H1 (cell line): Measurements from ENCODE around the gene FHAD1. TPM values are rescaled to one million over a fixed set of nuclear protein-coding genes. Genes with fewer than 3 reads are reported as not detected.

Experiments
- CTCF ChIA-PET: fragments of 300-600 bp; sonication (Branson Sonifier 250); formaldehyde crosslinking; loops from one replicate; lab custom pipeline; 2021; ENCODE audit not compliant: partially characterized antibody; lab: Charles Lee
- POLR2A ChIA-PET: fragments of 300-600 bp; sonication (Branson Sonifier 250); formaldehyde crosslinking; loops from one replicate; lab custom pipeline; 2021; ENCODE audit warnings: inconsistent platforms; ENCODE audit not compliant: partially characterized antibody; lab: Charles Lee
- DNase-seq, 2 experiments: peaks; one replicate each; pipeline versions ENCODE4 v3.0.0 to v3.0.0-alpha.2; 2010 to 2022; ENCODE audit warnings: low spot score in 2 of 2, low read depth in 1 of 2, mixed read lengths in 1 of 2
- FAIRE-seq: peaks from 2 replicates; lab custom pipeline; 2011; peaks lifted over from hg19 to GRCh38; lab: Jason Lieb, UNC
- H2AFZ ChIP-seq: 2 replicates; pipeline ENCODE4 v1.8.1; 2012; ENCODE audit warnings: low read length, inconsistent platforms
- H2AK5ac ChIP-seq: 2 replicates; pipeline ENCODE4 v1.6.1; 2013; ENCODE audit warnings: low read depth, low read length
- H2BK120ac ChIP-seq: replicated peaks from 2 replicates; pipeline ENCODE3; 2013; ENCODE audit warnings: low read depth, low read length, inconsistent platforms
- H2BK12ac ChIP-seq: 2 replicates; pipeline ENCODE4 v1.6.1; 2013; ENCODE audit warnings: low read depth, low read length
- H2BK15ac ChIP-seq: 2 replicates; pipeline ENCODE4 v1.6.1; 2013; ENCODE audit warnings: low read length
- H2BK20ac ChIP-seq: 2 replicates; pipeline ENCODE4 v1.6.1; 2013; ENCODE audit warnings: low read length
- H2BK5ac ChIP-seq: 2 replicates; pipeline ENCODE4 v1.6.1; 2013; ENCODE audit warnings: low read depth, low read length
- H3K14ac ChIP-seq: 2 replicates; pipeline ENCODE4 v1.6.1; 2013; ENCODE audit warnings: inconsistent platforms; ENCODE audit not compliant: insufficient read length
- H3K18ac ChIP-seq: 2 replicates; pipeline ENCODE4 v1.6.1; 2013; ENCODE audit warnings: low read length; ENCODE audit errors: extremely low read depth
- H3K23ac ChIP-seq: 2 replicates; pipeline ENCODE4 v1.6.1; 2013; ENCODE audit warnings: inconsistent platforms; ENCODE audit not compliant: insufficient read length
- H3K23me2 ChIP-seq: 2 replicates; pipeline ENCODE4 v1.6.1; 2013; ENCODE audit warnings: low read depth, low read length
- H3K27ac ChIP-seq: 2 replicates; pipeline ENCODE4 v1.6.1; 2011; ENCODE audit warnings: low read depth, low read length, inconsistent platforms
- H3K27me3 ChIP-seq, 4 experiments: replicated peaks in 1 of 4; 1 replicate in 1 of 4; 2 replicates in 3 of 4; pipeline versions ENCODE4 v1.6.1 to v1.8.1; 2011 to 2013; ENCODE audit warnings: low read length in 3 of 4, mild to moderate bottlenecking in 3 of 4, inconsistent platforms in 2 of 4, mixed read lengths in 2 of 4, moderate library complexity in 1 of 4; ENCODE audit not compliant: control insufficient read depth in 3 of 4, insufficient read depth in 3 of 4; ENCODE audit errors: extremely low read depth in 1 of 4
- H3K36me3 ChIP-seq, 4 experiments: 2 replicates each; pipeline versions ENCODE4 v1.6.1 to v1.8.1; 2011 to 2013; ENCODE audit warnings: mild to moderate bottlenecking in 4 of 4, low read length in 3 of 4, moderate library complexity in 2 of 4, control low read depth in 1 of 4, inconsistent platforms in 1 of 4; ENCODE audit not compliant: insufficient read depth in 4 of 4, control insufficient read depth in 2 of 4
- H3K4ac ChIP-seq: replicated peaks from 2 replicates; pipeline ENCODE3; 2013; ENCODE audit warnings: low read length, low read depth, mixed read lengths, inconsistent platforms; ENCODE audit not compliant: insufficient read length
- H3K4me1 ChIP-seq, 4 experiments: replicated peaks in 1 of 4; 1 replicate in 1 of 4; 2 replicates in 3 of 4; pipeline versions ENCODE4 v1.6.1 to v1.8.1; 2011 to 2013; ENCODE audit warnings: low read length in 3 of 4, inconsistent platforms in 2 of 4, mixed read lengths in 1 of 4; ENCODE audit not compliant: insufficient read depth in 4 of 4, control insufficient read depth in 3 of 4
- H3K4me2 ChIP-seq, 2 experiments: 2 replicates each; pipeline versions ENCODE4 v1.6.1 to v1.8.1; 2011 to 2013; ENCODE audit warnings: low read depth in 2 of 2, low read length in 2 of 2, control low read depth in 1 of 2, inconsistent platforms in 1 of 2, mild to moderate bottlenecking in 1 of 2; ENCODE audit not compliant: insufficient read depth in 1 of 2
- H3K4me3 ChIP-seq, 4 experiments: fragments of 200-600, 300-600 bp in 1 of 4; sonication (generic), shearing (Covaris generic), sonication (Bioruptor Twin) in 1 of 4; 2 replicates each; pipeline versions ENCODE4 v1.5.1 to v1.8.1; 2011 to 2016; ENCODE audit warnings: low read length in 4 of 4, low read depth in 3 of 4, control low read depth in 2 of 4, inconsistent platforms in 2 of 4, mild to moderate bottlenecking in 2 of 4, mixed read lengths in 1 of 4, moderate library complexity in 1 of 4; ENCODE audit not compliant: insufficient read depth in 2 of 4; ENCODE audit errors: extremely low read depth in 1 of 4
- H3K56ac ChIP-seq: replicated peaks from 2 replicates; pipeline ENCODE3; 2013; ENCODE audit warnings: low read depth, mild to moderate bottlenecking, mixed read lengths, low read length, inconsistent platforms; ENCODE audit not compliant: insufficient read length
- H3K79me1 ChIP-seq: 2 replicates; pipeline ENCODE4 v1.6.1; 2013; ENCODE audit warnings: low read depth, low read length, control low read depth
- H3K79me2 ChIP-seq, 2 experiments: 2 replicates each; pipeline versions ENCODE4 v1.6.1 to v1.8.1; 2012 to 2013; ENCODE audit warnings: low read length in 2 of 2, mild to moderate bottlenecking in 2 of 2, inconsistent platforms in 1 of 2; ENCODE audit not compliant: insufficient read depth in 2 of 2, control insufficient read depth in 1 of 2
- H3K9ac ChIP-seq, 4 experiments: replicated peaks in 1 of 4; 1 replicate in 1 of 4; 2 replicates in 3 of 4; pipeline versions ENCODE4 v1.6.1 to v1.8.1; 2011 to 2013; ENCODE audit warnings: low read depth in 3 of 4, low read length in 3 of 4, control low read depth in 2 of 4, mild to moderate bottlenecking in 2 of 4, moderate library complexity in 2 of 4, inconsistent platforms in 1 of 4; ENCODE audit errors: extremely low read depth in 1 of 4
- H3K9me3 ChIP-seq, 2 experiments: 2 replicates each; pipeline versions ENCODE4 v1.6.1 to v1.8.1; 2012 to 2013; ENCODE audit warnings: mild to moderate bottlenecking in 2 of 2, moderate library complexity in 2 of 2, control low read depth in 1 of 2, inconsistent platforms in 1 of 2, low read depth in 1 of 2, low read length in 1 of 2, mixed read lengths in 1 of 2; ENCODE audit not compliant: insufficient read depth in 2 of 2
- H4K20me1 ChIP-seq, 2 experiments: replicated peaks in 1 of 2; 2 replicates each; pipeline versions ENCODE3 to v1.8.1; 2011 to 2013; ENCODE audit warnings: inconsistent platforms in 2 of 2, low read length in 2 of 2, mild to moderate bottlenecking in 1 of 2; ENCODE audit not compliant: insufficient read depth in 2 of 2, control insufficient read depth in 1 of 2
- H4K5ac ChIP-seq: 2 replicates; pipeline ENCODE4 v1.6.1; 2013; ENCODE audit warnings: low read length, low read depth, mixed read lengths, inconsistent platforms; ENCODE audit not compliant: insufficient read length
- H4K8ac ChIP-seq: 2 replicates; pipeline ENCODE4 v1.8.0; 2013; ENCODE audit warnings: mild to moderate bottlenecking, moderate library complexity, low read length, inconsistent platforms; ENCODE audit not compliant: insufficient read depth; ENCODE audit errors: extremely low read depth
- H4K91ac ChIP-seq: replicated peaks from 2 replicates; pipeline ENCODE3; 2013; ENCODE audit warnings: low read length, mixed read lengths, inconsistent platforms; ENCODE audit not compliant: insufficient read length
- ASH2L ChIP-seq: fragments of 200-600, 300-600 bp; sonication (generic); IDR thresholded peaks from one replicate; pipeline ENCODE4 v1.7.1; 2017; ENCODE audit warnings: low read length
- BCL11A ChIP-seq, 2 experiments: IDR thresholded peaks; one replicate each; pipeline ENCODE4 v1.6.1; 2011; ENCODE audit warnings: low read depth in 2 of 2, low read length in 2 of 2, mild to moderate bottlenecking in 2 of 2
- CHD2 ChIP-seq: IDR thresholded peaks from 2 replicates; pipeline ENCODE4 v1.6.1; 2012; ENCODE audit warnings: low read length, improper control_type of control experiment
- CREB1 ChIP-seq: IDR thresholded peaks from 2 replicates; pipeline ENCODE4 v1.6.1; 2012; ENCODE audit warnings: inconsistent platforms
- CTBP2 ChIP-seq: IDR thresholded peaks from 2 replicates; pipeline ENCODE4 v1.7.0; 2011; ENCODE audit warnings: borderline replicate concordance, mild to moderate bottlenecking, moderate library complexity, mixed read lengths, low read length; ENCODE audit not compliant: insufficient read depth, insufficient read length
- NANOG ChIP-seq: IDR thresholded peaks from 2 replicates; pipeline ENCODE4 v1.6.1; 2011; ENCODE audit warnings: low read length, low read depth, mild to moderate bottlenecking, inconsistent platforms; ENCODE audit not compliant: insufficient read depth, poor library complexity, severe bottlenecking
- NRF1 ChIP-seq: IDR thresholded peaks from 2 replicates; pipeline ENCODE4 v1.6.1; 2011; ENCODE audit warnings: mild to moderate bottlenecking, low read depth, low read length, improper control_type of control experiment
- RAD21 ChIP-seq, 2 experiments: IDR thresholded peaks in 1 of 2; conservative IDR thresholded peaks in 1 of 2; 2 replicates each; pipeline ENCODE4 v1.6.1; 2011; ENCODE audit warnings: low read depth in 2 of 2, low read length in 2 of 2, improper control_type of control experiment in 1 of 2, inconsistent platforms in 1 of 2, mild to moderate bottlenecking in 1 of 2, moderate library complexity in 1 of 2
- RXRA ChIP-seq: IDR thresholded peaks from 2 replicates; pipeline ENCODE4 v1.6.1; 2011; ENCODE audit warnings: low read depth, mild to moderate bottlenecking, low read length, moderate library complexity; ENCODE audit not compliant: insufficient read depth
- SIRT6 ChIP-seq: IDR thresholded peaks from one replicate; pipeline ENCODE4 v1.7.1; 2012; ENCODE audit warnings: low read length, inconsistent platforms
- SP2 ChIP-seq: IDR thresholded peaks from 2 replicates; pipeline ENCODE4 v1.6.1; 2012; ENCODE audit warnings: mild to moderate bottlenecking, low read length, inconsistent platforms
- TAF1 ChIP-seq: IDR thresholded peaks from 2 replicates; pipeline ENCODE4 v1.6.1; 2011; ENCODE audit warnings: mild to moderate bottlenecking, low read depth, low read length
- TBP ChIP-seq: IDR thresholded peaks from 2 replicates; pipeline ENCODE4 v1.6.1; 2011; ENCODE audit warnings: low read depth, low read length, improper control_type of control experiment
- USF2 ChIP-seq: IDR thresholded peaks from 2 replicates; pipeline ENCODE4 v1.6.1; 2011; ENCODE audit warnings: low read length, improper control_type of control experiment
- YY1 ChIP-seq: IDR thresholded peaks from 2 replicates; pipeline ENCODE4 v1.6.1; 2011; ENCODE audit warnings: low read depth, mild to moderate bottlenecking, low read length
- WGBS, 2 experiments: shearing (Covaris generic) in 1 of 2; methylation state at CpG; one replicate each; pipeline versions ENCODE4 v1.1.6 to v1.1.7; 2013 to 2015; ENCODE audit warnings: low lambda C conversion rate in 2 of 2, mixed read lengths in 2 of 2, inconsistent platforms in 1 of 2, low coverage in 1 of 2, missing lambda C conversion rate in 1 of 2; ENCODE audit not compliant: insufficient replicate concordance in 2 of 2, insufficient coverage in 1 of 2, insufficient read length in 1 of 2; ENCODE audit errors: extremely low coverage in 1 of 2, missing lambda C conversion rate in 1 of 2; 5-methylcytosine and 5-hydroxymethylcytosine counted together
- polyA plus RNA-seq, 7 experiments: library from polyadenylated mRNA; depleted of rRNA in 3 of 7; stranded (reverse) in 5 of 7; unstranded in 2 of 7; fragments of >200 nt in 5 of 7; fragments of 200-250 nt in 2 of 7; gene quantifications; 1 replicate in 5 of 7; 2 replicates in 1 of 7; 4 replicates in 1 of 7; pipeline versions ENCODE4 v1.2.1 to v1.2.3, GENCODE V29; 2011 to 2013; ENCODE audit warnings: missing spikeins in 2 of 7, mixed read lengths in 2 of 7
- total RNA-seq: library from RNA; stranded (reverse); fragmentation: NEBNext Ultra II Directional; extraction: Animal tissue kit (Norgen Biotek cat#: 25700); gene quantifications from 2 replicates; pipeline ENCODE4 v1.2.1, GENCODE V29; 2021

The FHAD1 gene
- total and polyA plus RNA-seq, 2 of the 8 experiments (the other 6 are each of a cell fraction or from before 2014, with no cell fraction given), result 0.39 to 0.69 TPM

- Histone ChIP-seq H4K20me1 (no peaks in the 10 kb centered on the region), H2AFZ (no peak overlapping the region), H3K23me2 (no peaks in the 10 kb centered on the region), H3K27ac (no peak overlapping the region), H3K4me1 (no peaks in the 10 kb centered on the region), H3K23ac (no peak overlapping the region), H3K56ac (no peak overlapping the region), H3K27me3 (no peaks in the 10 kb centered on the region; a peak in 1 of 7 replicates), H4K91ac (no peak overlapping the region), H4K8ac (no peak overlapping the region), H3K9ac (no peak overlapping the region), H4K5ac (no peak overlapping the region), H3K4ac (no peak overlapping the region), H2BK15ac (no peak overlapping the region), H3K9me3 (no peaks in the 10 kb centered on the region), H2BK12ac (no peak overlapping the region), H3K4me2 (no peak overlapping the region), H3K14ac (no peak overlapping the region), H2AK5ac (no peak overlapping the region), H3K79me2 (no peaks in the 10 kb centered on the region), H2BK20ac (no peak overlapping the region), H3K18ac (no peak overlapping the region), H3K36me3 (no peaks in the 10 kb centered on the region), H3K4me3 (no peak overlapping the region), H2BK5ac (no peak overlapping the region), H2BK120ac (no peak overlapping the region), H3K79me1 (no peaks in the 10 kb centered on the region)
- 92% methylated on average over 14 of the region's 14 CpGs; no CpG with 5 or more reads in 1 of the 2 experiments for WGBS, 2 experiments
- ChIA-PET CTCF (interaction anchor here (0.6 to 5.0 kb wide), 2 partner anchors 37 to 141 kb away, joined by 3 to 20 read pairs; no protein-coding TSS in a partner anchor), POLR2A (no interaction called here)
- FAIRE-seq, result no peak
- no peak for DNase-seq
- TF ChIP-seq CTBP2 (no peak), USF2 (no peak), SIRT6 (no peak), RXRA (no peak), BCL11A (IDR thresholded peaks at IDR 0.05; ENCODE audit: low read depth in 2 of 2, low read length in 2 of 2) (no peak), TAF1 (no peak), CHD2 (no peak), SP2 (no peak), CREB1 (no peak), RAD21 (IDR thresholded peaks at IDR 0.05 in 1 of 2, conservative IDR thresholded peaks at IDR 0.05 in 1 of 2; ENCODE audit: low read depth in 2 of 2, low read length in 2 of 2) (no peak), YY1 (no peak), ASH2L (no peak), NRF1 (no peak), NANOG (no peak), TBP (no peak)
These were observed 113.7 kb downstream of the FHAD1 start for GRCh38 chr1:15360700-15361099.
